Common myeloid progenitor, CD34-positive (primary cell): ENCODE results near the gene ZFHX2.

Experiments used
- CTCF ChIA-PET: fragments of 350-600 bp; sonication (Branson Sonifier 250); formaldehyde crosslinking; loops from one replicate; lab custom pipeline; 2021; ENCODE audit warnings: antibody characterized with exemption; lab: Charles Lee
- POLR2A ChIA-PET: fragments of 350-600 bp; sonication (Branson Sonifier 250); formaldehyde crosslinking; loops from one replicate; lab custom pipeline; 2021; ENCODE audit warnings: antibody characterized with exemption; lab: Charles Lee
- DNase-seq, 3 donors: peaks; one replicate each; pipeline versions ENCODE4 v3.0.0 to v3.0.0-alpha.2; 2013
- H3K27ac ChIP-seq, 2 experiments: 1 replicate in 1 of 2; 2 replicates in 1 of 2; pipeline ENCODE4 v1.7.0; 2013; ENCODE audit warnings: inconsistent platforms in 2 of 2, low read length in 2 of 2, mild to moderate bottlenecking in 2 of 2, low read depth in 1 of 2, moderate library complexity in 1 of 2; ENCODE audit not compliant: severe bottlenecking in 2 of 2, insufficient read depth in 1 of 2, poor library complexity in 1 of 2
- H3K27me3 ChIP-seq, 5 experiments: replicated peaks in 2 of 5; 1 replicate in 3 of 5; 2 replicates in 2 of 5; pipeline versions ENCODE4 v1.6.1 to v1.7.0; 2013; ENCODE audit warnings: low read length in 4 of 5, mild to moderate bottlenecking in 2 of 5, moderate library complexity in 2 of 5, inconsistent platforms in 1 of 5; ENCODE audit not compliant: insufficient read depth in 5 of 5, control insufficient read depth in 4 of 5
- H3K36me3 ChIP-seq, 4 experiments: 1 replicate in 2 of 4; 2 replicates in 2 of 4; pipeline versions ENCODE4 v1.6.1 to v1.7.0; 2013; ENCODE audit warnings: low read length in 3 of 4, control low read depth in 1 of 4, mild to moderate bottlenecking in 1 of 4; ENCODE audit not compliant: control insufficient read depth in 4 of 4, insufficient read depth in 4 of 4
- H3K4me1 ChIP-seq, 4 experiments: 1 replicate in 3 of 4; 2 replicates in 1 of 4; pipeline versions ENCODE4 v1.6.1 to v1.7.1; 2013; ENCODE audit warnings: low read length in 3 of 4, mild to moderate bottlenecking in 3 of 4, control low read depth in 1 of 4, inconsistent platforms in 1 of 4, moderate library complexity in 1 of 4; ENCODE audit not compliant: control insufficient read depth in 4 of 4, insufficient read depth in 4 of 4; ENCODE audit errors: control extremely low read depth in 1 of 4
- H3K4me3 ChIP-seq, 7 experiments: 1 replicate in 4 of 7; 2 replicates in 3 of 7; pipeline versions ENCODE4 v1.5.1 to v1.7.0; 2013; ENCODE audit warnings: mild to moderate bottlenecking in 7 of 7, low read length in 6 of 7, moderate library complexity in 6 of 7, inconsistent platforms in 2 of 7, low read depth in 2 of 7, control low read depth in 1 of 7; ENCODE audit not compliant: insufficient read depth in 4 of 7, control insufficient read depth in 1 of 7; ENCODE audit errors: extremely low read depth in 1 of 7
- H3K9me3 ChIP-seq, 5 experiments: 1 replicate in 4 of 5; 2 replicates in 1 of 5; pipeline versions ENCODE4 v1.6.1 to v1.7.1; 2013; ENCODE audit warnings: low read length in 4 of 5, mild to moderate bottlenecking in 2 of 5, inconsistent platforms in 1 of 5, low read depth in 1 of 5, moderate library complexity in 1 of 5; ENCODE audit not compliant: control insufficient read depth in 4 of 5, insufficient read depth in 2 of 5; ENCODE audit errors: control extremely low read depth in 1 of 5
- WGBS: methylation state at CpG from one replicate; pipeline ENCODE4 v1.1.5; 2013; ENCODE audit not compliant: insufficient coverage; 5-methylcytosine and 5-hydroxymethylcytosine counted together

ZFHX2 gene

DNA sequence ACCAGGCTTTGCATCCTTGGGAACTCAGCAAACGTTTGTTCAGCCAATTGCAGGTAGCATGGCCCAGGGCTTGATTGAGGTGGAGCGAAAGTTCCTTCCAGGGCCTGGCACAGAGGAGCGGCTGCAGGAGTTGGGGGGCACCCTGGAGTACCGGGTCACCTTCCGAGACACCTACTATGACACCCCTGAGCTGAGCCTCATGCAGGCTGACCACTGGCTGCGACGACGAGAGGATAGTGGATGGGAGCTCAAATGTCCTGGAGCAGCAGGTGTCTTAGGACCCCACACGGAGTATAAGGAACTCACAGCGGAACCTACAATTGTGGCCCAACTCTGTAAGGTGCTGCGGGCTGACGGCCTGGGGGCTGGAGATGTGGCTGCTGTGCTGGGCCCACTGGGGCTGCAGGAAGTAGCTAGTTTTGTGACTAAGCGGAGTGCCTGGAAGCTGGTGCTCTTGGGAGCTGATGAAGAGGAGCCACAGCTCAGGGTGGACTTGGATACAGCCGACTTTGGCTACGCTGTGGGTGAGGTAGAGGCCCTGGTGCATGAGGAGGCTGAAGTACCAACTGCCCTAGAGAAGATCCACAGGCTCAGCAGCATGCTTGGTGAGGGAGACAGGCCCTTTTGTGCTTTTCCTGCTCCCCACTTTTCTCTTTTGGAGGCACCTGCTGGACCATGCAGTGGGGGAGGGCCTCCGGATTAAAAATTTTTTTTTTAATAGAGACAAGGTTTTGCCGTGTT lies 5.3 kb upstream of the ZFHX2 start:
- CTCF ChIA-PET, result interaction anchor here (6.1 to 20.8 kb wide), 4 partner anchors 13 to 75 kb away, joined by 63 to 519 read pairs (median 81); partner anchors contain the start of gene AP1G2
- Histone ChIP-seq H3K4me1 (peaks cover 0 to 28% (median 17%) of the 10 kb centered on the region in 4 experiments), H3K27ac (peak overlapping the region; percentile 54 to 85), H3K36me3 (peaks cover 12 to 43% (median 28%) of the 10 kb centered on the region in 4 experiments), H3K27me3 (no peaks in the 10 kb centered on the region), H3K4me3 (peak overlapping the region in 6 of 7 experiments; percentile 82 to 94 (median 88)), H3K9me3 (no peaks in the 10 kb centered on the region)
- DNase-seq, result no peak
- POLR2A ChIA-PET, result interaction anchor here (0.6 kb wide), 1 partner anchor 78 kb away, joined by 4 read pairs; no protein-coding TSS in a partner anchor
- 72% methylated on average over 16 of the region's 17 CpGs for WGBS

- Histone ChIP-seq H3K36me3 (peaks cover 10 to 35% (median 20%) of the 10 kb centered on the region in 4 experiments), H3K27ac (peak within 1 kb of the TSS; percentile 54 to 85), H3K4me3 (peak within 1 kb of the TSS; percentile 72 to 94 (median 87)), H3K9me3 (no peaks in the 10 kb centered on the region), H3K4me1 (peaks cover 0 to 30% (median 22%) of the 10 kb centered on the region in 4 experiments), H3K27me3 (no peaks in the 10 kb centered on the region)
- WGBS, result 0% methylated on average over 30 of the region's 54 CpGs
- ChIA-PET POLR2A (interaction anchor here (0.6 to 1.0 kb wide), 4 partner anchors 60 to 356 kb away, joined by 3 to 4 read pairs (median 4); partner anchors contain the start of gene PABPN1), CTCF (interaction anchor here (6.1 to 20.8 kb wide), 4 partner anchors 14 to 74 kb away, joined by 63 to 519 read pairs (median 81); partner anchors contain the start of gene AP1G2)
- peak; percentile 89 to 94 (median 92) for DNase-seq
These were observed 4.5 kb upstream of the ZFHX2 start, which contains the start of gene THTPA for GRCh38 chr14:23555882-23556699. TSS of gene THTPA (plus strand) at chr14:23556271. CDS start at chr14:23556758, 487 bp downstream.

GRCh38 chr14:23555533-23555881 lies 3.9 kb upstream of the ZFHX2 start:
- CTCF ChIA-PET, result interaction anchor here (7.1 to 20.8 kb wide), 2 partner anchors 24 to 74 kb away, joined by 65 to 519 read pairs; no protein-coding TSS in a partner anchor
- DNase-seq, result no peak
- peaks cover 0 to 3% (median 0%) of the 10 kb centered on the region in 5 experiments for H3K27me3 ChIP-seq

GRCh38 chr14:23550812-23551265 lies 726 bp downstream of the ZFHX2 start:
- H3K27ac ChIP-seq, result peak overlapping the region in 1 of 2 experiments; percentile 34
- no peaks in the 10 kb centered on the region for H3K9me3 ChIP-seq
- H3K27me3 ChIP-seq, result peaks cover 0 to 18% (median 10%) of the 10 kb centered on the region in 5 experiments
- WGBS, result 1% methylated on average over 24 of the region's 37 CpGs
- peaks cover 0 to 23% (median 16%) of the 10 kb centered on the region in 4 experiments for H3K4me1 ChIP-seq
- no peaks in the 10 kb centered on the region for H3K36me3 ChIP-seq
- no peak for DNase-seq
- ChIA-PET CTCF (interaction anchor here (0.7 to 2.1 kb wide), 3 partner anchors 10 to 71 kb away, joined by 3 to 15 read pairs (median 3); no protein-coding TSS in a partner anchor), POLR2A (no interaction called here)
- peak overlapping the region; percentile 52 to 91 (median 78) for H3K4me3 ChIP-seq

More at GRCh38 chr14:23555533-23555881, 3.9 kb upstream of the ZFHX2 start:
- peaks cover 0 to 36% (median 27%) of the 10 kb centered on the region in 4 experiments for H3K4me1 ChIP-seq
- POLR2A ChIA-PET, result interaction anchor here (0.6 to 1.0 kb wide), 3 partner anchors 59 to 355 kb away, joined by 3 to 4 read pairs (median 3); partner anchors contain the start of gene PABPN1
- peak overlapping the region; percentile 72 to 94 (median 87) for H3K4me3 ChIP-seq
- H3K36me3 ChIP-seq, result peaks cover 8 to 29% (median 18%) of the 10 kb centered on the region in 4 experiments
- peak overlapping the region; percentile 54 to 85 for H3K27ac ChIP-seq
- whole genome bisulfite sequencing, result 0% methylated on average over 7 of the region's 14 CpGs
- no peaks in the 10 kb centered on the region for H3K9me3 ChIP-seq

GRCh38 chr14:23550131-23550811 lies 1.3 kb downstream of the ZFHX2 start:
- no peak for DNase-seq
- no peaks in the 10 kb centered on the region for H3K36me3 ChIP-seq
- H3K27ac ChIP-seq, result no peak overlapping the region
- WGBS, result 51% methylated on average over 7 of the region's 12 CpGs
- ChIA-PET CTCF (interaction anchor here (0.8 to 4.1 kb wide), 6 partner anchors 9 to 275 kb away, joined by 3 to 23 read pairs (median 12); no protein-coding TSS in a partner anchor), POLR2A (no interaction called here)
- peaks cover 0 to 18% (median 10%) of the 10 kb centered on the region in 5 experiments for H3K27me3 ChIP-seq
- no peaks in the 10 kb centered on the region for H3K9me3 ChIP-seq
- peak overlapping the region; percentile 52 to 91 (median 78) for H3K4me3 ChIP-seq
- H3K4me1 ChIP-seq, result peaks cover 0 to 19% (median 14%) of the 10 kb centered on the region in 4 experiments
